HPDE6-E6E7 (cell line): ENCODE data around the gene MED4.

ENCODE experiments used
- DNase-seq: peaks from one replicate; pipeline ENCODE4 v3.0.0; 2011; ENCODE audit warnings: missing footprints; ENCODE audit errors: extremely low spot score

Gene MED4

GRCh38 chr13:48094781-48095502 lies at the start of gene MED4:
MED4 (minus strand) TSS chr13:48095104; CDS start chr13:48095078, 26 bp downstream.
- DNase-seq, result peak; percentile 82

- DNase-seq, result no peak
Observed at GRCh38 chr13:48144413-48145035, 49.6 kb upstream of the MED4 start.

- no peak for DNase-seq
Observed at GRCh38 chr13:48142436-48142835, 47.5 kb upstream of the MED4 start.

GRCh38 chr13:48138270-48138669 lies 43.4 kb upstream of the MED4 start:
- no peak for DNase-seq

- DNase-seq, result no peak
Observed at GRCh38 chr13:48132961-48133360, 38.1 kb upstream of the MED4 start.

GRCh38 chr13:48131533-48131932 lies 36.6 kb upstream of the MED4 start:
- DNase-seq, result no peak

GRCh38 chr13:48126944-48127830 lies 32.3 kb upstream of the MED4 start:
- DNase-seq, result no peak

- no peak for DNase-seq
Observed at GRCh38 chr13:48125794-48126228, 30.9 kb upstream of the MED4 start.

GRCh38 chr13:48123812-48124211 lies 28.9 kb upstream of the MED4 start:
- no peak for DNase-seq

GRCh38 chr13:48121733-48122132 lies 26.8 kb upstream of the MED4 start:
- DNase-seq, result no peak

GRCh38 chr13:48120241-48120640 lies 25.3 kb upstream of the MED4 start:
- DNase-seq, result no peak

GRCh38 chr13:48118030-48118429 lies 23.1 kb upstream of the MED4 start:
- DNase-seq, result no peak

- no peak for DNase-seq
Observed at GRCh38 chr13:48116808-48117207, 21.9 kb upstream of the MED4 start.

- no peak for DNase-seq
Observed at GRCh38 chr13:48113756-48114130, 18.8 kb upstream of the MED4 start.

GRCh38 chr13:48112896-48113755 lies 18.2 kb upstream of the MED4 start:
- DNase-seq, result no peak

GRCh38 chr13:48110931-48111721 lies 16.2 kb upstream of the MED4 start:
- no peak for DNase-seq

GRCh38 chr13:48110132-48110868 lies 15.4 kb upstream of the MED4 start:
- no peak for DNase-seq

- no peak for DNase-seq
Observed at GRCh38 chr13:48108106-48108505, 13.2 kb upstream of the MED4 start.

- DNase-seq, result no peak
Observed at GRCh38 chr13:48097793-48098192, 2.9 kb upstream of the MED4 start.

- no peak for DNase-seq
Observed at GRCh38 chr13:48096670-48097069, 1.8 kb upstream of the MED4 start.
